Measurements from ENCODE around the gene NID1.
"Not testable (repeated sequence)": the region's sequence is repeated elsewhere in the genome, so short reads cannot be mapped to it uniquely, and the experiment has no call there.

The NID1 gene

DNA sequence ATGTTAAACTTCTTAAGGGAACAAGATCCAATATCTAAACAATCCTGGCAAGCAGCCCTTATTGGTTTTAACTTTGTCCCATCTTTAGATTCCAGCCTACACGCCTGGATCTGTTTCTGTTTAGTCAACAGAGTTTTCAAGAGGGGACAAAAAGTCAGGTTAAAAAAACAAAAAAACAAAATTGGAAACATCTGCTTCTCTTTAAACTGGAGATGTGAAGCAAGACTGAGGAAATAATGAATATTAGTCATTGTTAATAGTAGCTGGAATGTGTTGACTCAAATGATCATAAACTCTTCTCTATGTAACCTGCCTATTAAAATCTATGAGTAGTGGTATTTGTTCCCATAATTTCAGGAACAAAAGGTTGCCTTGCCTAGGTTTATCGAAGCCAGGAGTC lies 55.0 kb downstream of the NID1 start:
- no peak overlapping the region for H3K9ac ChIP-seq (ENCODE audit: low read depth, low read length)
- H4K20me1 ChIP-seq (ENCODE audit: insufficient read depth, low read length) = no peaks in the 10 kb centered on the region
- H3K36me3 ChIP-seq (ENCODE audit: insufficient read depth, low read length) = no peaks in the 10 kb centered on the region
- H3K4me3 ChIP-seq (ENCODE audit: low read depth in 1 of 2, low read length in 2 of 2) = no peak overlapping the region
- H3K4me2 ChIP-seq (ENCODE audit: insufficient read depth, low read length) = no peak overlapping the region
- H2AFZ ChIP-seq (ENCODE audit: low read depth, low read length) = no peak overlapping the region
- H3K4me1 ChIP-seq (ENCODE audit: insufficient read depth, low read length) = no peaks in the 10 kb centered on the region
- H3K27ac ChIP-seq (ENCODE audit: low read length) = no peak overlapping the region
- ATAC-seq (ENCODE audit: insufficient read depth, low read depth) (no peak), DNase-seq (no peak)
- TF ChIP-seq, protein P1, sequence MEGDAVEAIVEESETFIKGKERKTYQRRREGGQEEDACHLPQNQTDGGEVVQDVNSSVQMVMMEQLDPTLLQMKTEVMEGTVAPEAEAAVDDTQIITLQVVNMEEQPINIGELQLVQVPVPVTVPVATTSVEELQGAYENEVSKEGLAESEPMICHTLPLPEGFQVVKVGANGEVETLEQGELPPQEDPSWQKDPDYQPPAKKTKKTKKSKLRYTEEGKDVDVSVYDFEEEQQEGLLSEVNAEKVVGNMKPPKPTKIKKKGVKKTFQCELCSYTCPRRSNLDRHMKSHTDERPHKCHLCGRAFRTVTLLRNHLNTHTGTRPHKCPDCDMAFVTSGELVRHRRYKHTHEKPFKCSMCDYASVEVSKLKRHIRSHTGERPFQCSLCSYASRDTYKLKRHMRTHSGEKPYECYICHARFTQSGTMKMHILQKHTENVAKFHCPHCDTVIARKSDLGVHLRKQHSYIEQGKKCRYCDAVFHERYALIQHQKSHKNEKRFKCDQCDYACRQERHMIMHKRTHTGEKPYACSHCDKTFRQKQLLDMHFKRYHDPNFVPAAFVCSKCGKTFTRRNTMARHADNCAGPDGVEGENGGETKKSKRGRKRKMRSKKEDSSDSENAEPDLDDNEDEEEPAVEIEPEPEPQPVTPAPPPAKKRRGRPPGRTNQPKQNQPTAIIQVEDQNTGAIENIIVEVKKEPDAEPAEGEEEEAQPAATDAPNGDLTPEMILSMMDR (IDR thresholded peaks at IDR 0.05; ENCODE audit: borderline replicate concordance, extremely low read depth, low read length, poor library complexity, severe bottlenecking) = no peak
- TF ChIP-seq EZH2 (IDR thresholded peaks at IDR 0.05; ENCODE audit: borderline replicate concordance, low read depth, low read length, severe bottlenecking) = no peak
- H3K27me3 ChIP-seq (ENCODE audit: insufficient read depth, low read length, poor library complexity) = peaks cover 6% of the 10 kb centered on the region
- H3K79me2 ChIP-seq (ENCODE audit: insufficient read depth, low read length) = no peaks in the 10 kb centered on the region
- no peaks in the 10 kb centered on the region for H3K9me3 ChIP-seq (ENCODE audit: insufficient read depth, low read length, severe bottlenecking)

DNA sequence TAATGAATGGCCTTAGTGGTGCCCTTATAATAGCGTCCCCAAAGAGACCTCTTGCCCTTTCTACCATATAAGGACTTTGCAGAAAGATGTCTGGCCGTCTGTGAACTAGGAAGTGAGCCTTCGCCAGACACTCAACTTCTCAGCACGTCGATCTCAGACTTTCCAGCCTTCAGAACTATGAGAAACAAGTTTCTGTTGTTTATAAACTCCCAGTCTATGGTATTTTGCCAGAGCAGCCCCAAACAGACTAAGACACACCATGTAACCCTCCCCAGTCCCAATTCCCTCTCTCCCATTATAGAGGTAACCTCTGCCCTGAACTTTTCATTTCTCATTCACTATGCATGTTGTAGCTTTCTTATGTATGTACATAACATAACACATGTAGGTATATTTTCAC lies 55.7 kb downstream of the NID1 start:
- no peak overlapping the region for H3K4me2 ChIP-seq (ENCODE audit: insufficient read depth, low read length)
- TF ChIP-seq EZH2 (IDR thresholded peaks at IDR 0.05; ENCODE audit: borderline replicate concordance, low read depth, low read length, severe bottlenecking) = no peak
- TF ChIP-seq, protein P1 (IDR thresholded peaks at IDR 0.05; ENCODE audit: borderline replicate concordance, extremely low read depth, low read length, poor library complexity, severe bottlenecking) = no peak
- H3K36me3 ChIP-seq (ENCODE audit: insufficient read depth, low read length) = no peaks in the 10 kb centered on the region
- H2AFZ ChIP-seq (ENCODE audit: low read depth, low read length) = no peak overlapping the region
- H3K4me3 ChIP-seq (ENCODE audit: low read depth in 1 of 2, low read length in 2 of 2) = no peak overlapping the region
- peaks cover 6% of the 10 kb centered on the region for H3K27me3 ChIP-seq (ENCODE audit: insufficient read depth, low read length, poor library complexity)
- no peaks in the 10 kb centered on the region for H3K79me2 ChIP-seq (ENCODE audit: insufficient read depth, low read length)
- DNase-seq (no peak), ATAC-seq (ENCODE audit: insufficient read depth, low read depth) (no peak)
- no peak overlapping the region for H3K9ac ChIP-seq (ENCODE audit: low read depth, low read length)
- H3K9me3 ChIP-seq (ENCODE audit: insufficient read depth, low read length, severe bottlenecking) = no peaks in the 10 kb centered on the region
- no peaks in the 10 kb centered on the region for H3K4me1 ChIP-seq (ENCODE audit: insufficient read depth, low read length)
- no peaks in the 10 kb centered on the region for H4K20me1 ChIP-seq (ENCODE audit: insufficient read depth, low read length)
- no peak overlapping the region for H3K27ac ChIP-seq (ENCODE audit: low read length)

DNA sequence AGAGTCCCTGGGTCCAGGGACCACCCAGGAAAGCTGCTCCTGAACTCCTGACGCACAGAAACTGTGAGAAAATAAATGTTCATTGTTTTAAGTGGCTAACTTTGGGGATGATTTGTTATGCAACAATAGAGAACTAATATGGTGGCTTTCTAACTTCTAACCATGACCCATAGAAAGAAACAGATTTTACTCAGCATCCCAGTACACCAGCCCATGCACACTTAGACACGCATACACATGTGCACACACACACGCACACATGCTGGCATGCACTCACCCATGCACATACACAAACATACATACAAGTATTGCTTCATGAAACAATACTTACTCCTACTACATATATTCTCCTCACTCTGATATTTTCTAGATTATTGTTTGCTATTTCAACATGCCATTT lies 57.1 kb downstream of the NID1 start:
- no peaks in the 10 kb centered on the region for H3K9me3 ChIP-seq (ENCODE audit: insufficient read depth, low read length, severe bottlenecking)
- no peak for ATAC-seq (ENCODE audit: insufficient read depth, low read depth)

DNA sequence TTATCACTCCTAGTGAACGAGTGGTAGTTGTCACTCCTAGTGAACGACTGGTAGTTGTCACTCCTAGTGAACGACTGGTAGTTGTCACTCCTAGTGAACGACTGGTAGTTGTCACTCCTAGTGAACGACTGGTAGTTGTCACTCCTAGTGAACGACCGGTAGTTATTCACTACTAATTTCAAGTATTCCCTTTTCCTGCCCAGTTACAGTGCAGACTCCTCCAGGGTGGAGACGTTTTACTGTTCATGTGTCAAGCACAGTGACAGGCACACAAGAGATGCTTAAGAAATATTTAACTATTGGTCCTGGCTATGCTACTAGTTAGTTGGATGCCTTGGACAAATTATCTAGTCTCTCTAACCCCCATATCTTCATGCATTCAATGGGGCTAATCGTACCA lies 61.8 kb downstream of the NID1 start:
- not testable (repeated sequence) for H3K27me3 ChIP-seq (ENCODE audit: insufficient read depth, low read length, poor library complexity); H3K4me3 ChIP-seq (ENCODE audit: low read depth in 1 of 2, low read length in 2 of 2); H2AFZ ChIP-seq (ENCODE audit: low read depth, low read length); H3K36me3 ChIP-seq (ENCODE audit: insufficient read depth, low read length); H3K9me3 ChIP-seq (ENCODE audit: insufficient read depth, low read length, severe bottlenecking); ATAC-seq (ENCODE audit: insufficient read depth, low read depth); H3K4me1 ChIP-seq (ENCODE audit: insufficient read depth, low read length); DNase-seq; H3K4me2 ChIP-seq (ENCODE audit: insufficient read depth, low read length); H3K27ac ChIP-seq (ENCODE audit: low read length); H3K9ac ChIP-seq (ENCODE audit: low read depth, low read length); H4K20me1 ChIP-seq (ENCODE audit: insufficient read depth, low read length); H3K79me2 ChIP-seq (ENCODE audit: insufficient read depth, low read length)

More for the DNA sequence above, 57.1 kb downstream of the NID1 start:
- no peak overlapping the region for H3K4me2 ChIP-seq (ENCODE audit: insufficient read depth, low read length)
- no peaks in the 10 kb centered on the region for H3K4me1 ChIP-seq (ENCODE audit: insufficient read depth, low read length)
- DNase-seq = no peak
- no peak overlapping the region for H3K27ac ChIP-seq (ENCODE audit: low read length)
- H4K20me1 ChIP-seq (ENCODE audit: insufficient read depth, low read length) = no peaks in the 10 kb centered on the region
- no peak overlapping the region for H3K9ac ChIP-seq (ENCODE audit: low read depth, low read length)
- no peak for TF ChIP-seq EZH2 (IDR thresholded peaks at IDR 0.05; ENCODE audit: borderline replicate concordance, low read depth, low read length, severe bottlenecking)
- TF ChIP-seq, protein P1 (IDR thresholded peaks at IDR 0.05; ENCODE audit: borderline replicate concordance, extremely low read depth, low read length, poor library complexity, severe bottlenecking) = no peak
- no peaks in the 10 kb centered on the region for H3K79me2 ChIP-seq (ENCODE audit: insufficient read depth, low read length)
- H2AFZ ChIP-seq (ENCODE audit: low read depth, low read length) = no peak overlapping the region
- no peak overlapping the region for H3K4me3 ChIP-seq (ENCODE audit: low read depth in 1 of 2, low read length in 2 of 2)
- peaks cover 6% of the 10 kb centered on the region for H3K27me3 ChIP-seq (ENCODE audit: insufficient read depth, low read length, poor library complexity)
- no peaks in the 10 kb centered on the region for H3K36me3 ChIP-seq (ENCODE audit: insufficient read depth, low read length)
